OCI-LY1 (cell line): ENCODE measurements around the gene CYP4A22.
"Not testable (repeated sequence)": the region's sequence is repeated elsewhere in the genome, so short reads cannot be mapped to it uniquely, and the experiment has no call there.

Source experiments
- H2AFZ ChIP-seq: fragments of 200-600 bp; sonication (generic), shearing (Covaris generic); 2 replicates; pipeline ENCODE4 v1.6.0; 2014; ENCODE audit warnings: antibody characterized with exemption, mild to moderate bottlenecking, low read length
- H3F3A ChIP-seq: fragments of 200-600 bp; sonication (generic), shearing (Covaris generic); 2 replicates; pipeline ENCODE4 v1.6.0; 2014; ENCODE audit warnings: mild to moderate bottlenecking, antibody characterized with exemption, low read length, moderate library complexity; ENCODE audit not compliant: insufficient read depth
- H3K27ac ChIP-seq: fragments of 200-600 bp; sonication (generic); 2 replicates; pipeline ENCODE4 v1.5.1; 2014; ENCODE audit warnings: low read length, mixed run types, mild to moderate bottlenecking, low read depth; ENCODE audit not compliant: poor library complexity, severe bottlenecking
- H3K27me3 ChIP-seq: fragments of 200-600 bp; sonication (generic); 2 replicates; pipeline ENCODE4 v1.6.0; 2014; ENCODE audit warnings: antibody characterized with exemption, mild to moderate bottlenecking, low read length, moderate library complexity; ENCODE audit not compliant: insufficient read depth
- H3K36me3 ChIP-seq: fragments of 200-600 bp; sonication (generic); 2 replicates; pipeline ENCODE4 v1.6.1; 2014; ENCODE audit warnings: mild to moderate bottlenecking, antibody characterized with exemption, low read length, moderate library complexity, mixed read lengths; ENCODE audit not compliant: insufficient read depth
- H3K4me1 ChIP-seq: fragments of 200-600 bp; sonication (generic); 2 replicates; pipeline ENCODE4 v1.5.1; 2014; ENCODE audit warnings: mild to moderate bottlenecking, low read length, moderate library complexity; ENCODE audit not compliant: insufficient read depth, severe bottlenecking
- H3K4me2 ChIP-seq: fragments of 200-600 bp; sonication (generic), shearing (Covaris generic); 2 replicates; pipeline ENCODE4 v1.6.1; 2014; ENCODE audit warnings: low read length
- H3K4me3 ChIP-seq: fragments of 200-600 bp; sonication (generic); 2 replicates; pipeline ENCODE4 v1.5.1; 2014; ENCODE audit warnings: low read length, low read depth, mild to moderate bottlenecking, mixed read lengths; ENCODE audit not compliant: poor library complexity, severe bottlenecking
- H3K79me2 ChIP-seq: fragments of 200-600 bp; shearing (Covaris generic); 2 replicates; pipeline ENCODE4 v1.6.1; 2016; ENCODE audit warnings: mixed run types, low read length, mixed read lengths; ENCODE audit not compliant: insufficient read depth
- H3K9ac ChIP-seq: fragments of 200-600 bp; sonication (generic), shearing (Covaris generic); 2 replicates; pipeline ENCODE4 v1.6.1; 2014; ENCODE audit warnings: mild to moderate bottlenecking, low read length, mixed read lengths
- H3K9me2 ChIP-seq: fragments of 200-600 bp; sonication (generic), shearing (Covaris generic); 2 replicates; pipeline ENCODE4 v1.6.1; 2014; ENCODE audit warnings: low read depth, mild to moderate bottlenecking, low read length, mixed read lengths
- H3K9me3 ChIP-seq: fragments of 200-600 bp; shearing (Covaris generic); 2 replicates; pipeline ENCODE4 v1.6.1; 2014; ENCODE audit warnings: low read length, mixed read lengths
- H4K20me1 ChIP-seq: fragments of 200-600 bp; sonication (generic), shearing (Covaris generic); 2 replicates; pipeline ENCODE4 v1.6.0; 2016; ENCODE audit warnings: mild to moderate bottlenecking, low read length; ENCODE audit not compliant: insufficient read depth
- CTCF ChIP-seq: fragments of 200-600 bp; sonication (generic), shearing (Covaris generic); IDR thresholded peaks from 2 replicates; pipeline ENCODE4 v1.5.1; 2017; ENCODE audit warnings: mild to moderate bottlenecking, antibody characterized with exemption, low read length, moderate library complexity, mixed read lengths
- EZH2 ChIP-seq: fragments of 200-600 bp; sonication (generic), shearing (Covaris generic); IDR thresholded peaks from 2 replicates; pipeline ENCODE4 v1.8.0; 2017; ENCODE audit warnings: borderline replicate concordance, mixed run types, mild to moderate bottlenecking, antibody characterized with exemption, low read length, moderate library complexity, mixed read lengths

Gene CYP4A22

GRCh38 chr1:47129489-47130230, 7.6 kb upstream of the CYP4A22 start:
- not testable (repeated sequence) for H3K9me2 ChIP-seq

GRCh38 chr1:47132665-47133064, 4.6 kb upstream of the CYP4A22 start:
- H3K4me2 ChIP-seq, H3K9ac ChIP-seq, H4K20me1 ChIP-seq, H3K27ac ChIP-seq, H3K9me2 ChIP-seq, H3K79me2 ChIP-seq, H3K4me3 ChIP-seq, H3K36me3 ChIP-seq, H3K27me3 ChIP-seq, H3K9me3 ChIP-seq, H2AFZ ChIP-seq, H3K4me1 ChIP-seq, H3F3A ChIP-seq: not testable (repeated sequence)

More at GRCh38 chr1:47129489-47130230, 7.6 kb upstream of the CYP4A22 start:
- not testable (repeated sequence) for H3K36me3 ChIP-seq, H3F3A ChIP-seq, H3K4me1 ChIP-seq, H3K79me2 ChIP-seq, H3K9ac ChIP-seq, H3K4me3 ChIP-seq, H4K20me1 ChIP-seq, H3K9me3 ChIP-seq, H3K27me3 ChIP-seq, H2AFZ ChIP-seq, H3K27ac ChIP-seq, H3K4me2 ChIP-seq

GRCh38 chr1:47137925-47138615, 829 bp downstream of the CYP4A22 start:
- Histone ChIP-seq H3K4me3 (no peak overlapping the region), H3F3A (no peaks in the 10 kb centered on the region), H3K27ac (no peak overlapping the region), H3K9me3 (no peaks in the 10 kb centered on the region), H3K4me2 (no peak overlapping the region), H3K4me1 (no peaks in the 10 kb centered on the region), H2AFZ (no peak overlapping the region), H3K9ac (no peak overlapping the region), H4K20me1 (no peaks in the 10 kb centered on the region), H3K27me3 (no peaks in the 10 kb centered on the region), H3K9me2 (no peaks in the 10 kb centered on the region), H3K36me3 (no peaks in the 10 kb centered on the region), H3K79me2 (no peaks in the 10 kb centered on the region)
- TF ChIP-seq CTCF (no peak), EZH2 (no peak)

- not testable (repeated sequence) for H3K9me3 ChIP-seq, H3K4me3 ChIP-seq, H3K79me2 ChIP-seq, H2AFZ ChIP-seq, H3K36me3 ChIP-seq, H3K27ac ChIP-seq, H3K9me2 ChIP-seq, H4K20me1 ChIP-seq, H3K4me2 ChIP-seq, H3K4me1 ChIP-seq, H3F3A ChIP-seq, H3K9ac ChIP-seq, H3K27me3 ChIP-seq
These were observed 3.1 kb downstream of the CYP4A22 start for GRCh38 chr1:47140358-47140757.
